DND-41 (cell line): ENCODE data around the gene NTM.

ENCODE experiments used
- CTCF ChIP-seq: IDR thresholded peaks from 2 replicates; pipeline ENCODE4 v1.5.1; 2012; ENCODE audit warnings: borderline replicate concordance, low read length, moderate library complexity, mild to moderate bottlenecking; ENCODE audit not compliant: poor library complexity, severe bottlenecking; ENCODE audit errors: extremely low read depth
- EZH2 ChIP-seq: IDR thresholded peaks from 3 replicates; pipeline ENCODE4 v1.6.1; 2012; ENCODE audit warnings: borderline replicate concordance, low read depth, mild to moderate bottlenecking, moderate library complexity, low read length, inconsistent platforms; ENCODE audit not compliant: severe bottlenecking

- no peak for TF ChIP-seq CTCF
- TF ChIP-seq EZH2, result no peak
These were observed 95.3 kb downstream of the NTM start for GRCh38 chr11:131465746-131466145.
